ENCODE measurements around the gene RPAP3. TPM values are rescaled to one million over a fixed set of nuclear protein-coding genes. Genes with fewer than 3 reads are reported as not detected.

RPAP3 gene
- polyA plus RNA-seq, 1 donor from 2014 or later, result 39.7 TPM

DNA sequence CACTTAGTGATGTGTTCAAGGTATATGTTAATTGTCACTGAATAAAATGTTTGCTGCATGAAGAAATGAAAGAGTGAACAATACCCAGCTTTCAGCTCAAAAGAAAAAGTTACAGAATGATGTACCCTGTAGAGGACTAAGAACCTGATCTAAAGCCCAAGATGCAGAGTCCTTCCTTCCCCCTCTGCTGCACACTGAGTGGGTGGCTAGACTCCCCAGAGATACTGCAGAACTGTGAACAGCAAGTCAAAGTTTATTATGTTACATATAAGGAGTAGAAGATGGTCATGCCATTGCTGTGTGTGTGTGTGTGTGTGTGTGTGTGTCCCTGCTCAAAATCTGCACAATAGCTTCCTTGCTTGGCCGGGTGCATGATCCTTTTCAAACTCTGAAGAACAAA lies 83.9 kb downstream of the RPAP3 start (continued):
- TF ChIP-seq SMC3 (conservative IDR thresholded peaks at IDR 0.05; ENCODE audit: poor library complexity) (no peak), EZH2 (IDR thresholded peaks at IDR 0.05; ENCODE audit: borderline replicate concordance, insufficient read depth, low read length, poor library complexity, severe bottlenecking) (no peak), RAD21 (conservative IDR thresholded peaks at IDR 0.05) (no peak)

DNA sequence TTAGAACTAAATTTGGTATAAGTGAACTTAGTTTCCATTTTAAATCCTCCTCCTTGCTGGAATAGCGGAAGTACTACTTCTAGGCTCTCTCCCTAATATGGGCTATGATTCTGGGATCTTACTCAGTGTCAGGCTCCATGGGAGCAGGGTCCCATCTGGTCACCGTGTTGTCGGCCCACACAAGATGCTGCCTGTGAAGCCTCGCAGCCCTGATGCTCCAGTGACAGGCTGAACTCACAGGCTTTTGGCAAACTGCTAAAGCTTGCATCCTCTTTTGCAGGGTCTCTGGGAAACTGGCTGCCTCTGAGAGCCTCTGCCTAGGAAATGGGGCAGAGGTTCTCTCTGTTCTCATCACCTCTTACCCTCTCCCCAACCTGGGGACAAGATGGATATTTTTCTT lies 88.4 kb downstream of the RPAP3 start:
- H3K9ac ChIP-seq (ENCODE audit: low read length), result no peak overlapping the region
- no peaks in the 10 kb centered on the region for H4K20me1 ChIP-seq (ENCODE audit: insufficient read depth)
- no peaks in the 10 kb centered on the region for H3K79me2 ChIP-seq (replicated peaks; ENCODE audit: insufficient read depth, low read length)
- no peak overlapping the region for H3K27ac ChIP-seq (ENCODE audit: low read length)
- H3K4me2 ChIP-seq (ENCODE audit: low read length), result no peak overlapping the region
- no peak overlapping the region for H2AFZ ChIP-seq (ENCODE audit: low read depth, low read length)
- no peaks in the 10 kb centered on the region for H3K27me3 ChIP-seq (ENCODE audit: insufficient read depth, low read depth, low read length)
- no peaks in the 10 kb centered on the region for H3K9me2 ChIP-seq (ENCODE audit: insufficient read depth, low read length)
- no peaks in the 10 kb centered on the region for H3F3A ChIP-seq (ENCODE audit: insufficient read depth, low read length, poor library complexity, severe bottlenecking)
- TF ChIP-seq, protein P1, sequence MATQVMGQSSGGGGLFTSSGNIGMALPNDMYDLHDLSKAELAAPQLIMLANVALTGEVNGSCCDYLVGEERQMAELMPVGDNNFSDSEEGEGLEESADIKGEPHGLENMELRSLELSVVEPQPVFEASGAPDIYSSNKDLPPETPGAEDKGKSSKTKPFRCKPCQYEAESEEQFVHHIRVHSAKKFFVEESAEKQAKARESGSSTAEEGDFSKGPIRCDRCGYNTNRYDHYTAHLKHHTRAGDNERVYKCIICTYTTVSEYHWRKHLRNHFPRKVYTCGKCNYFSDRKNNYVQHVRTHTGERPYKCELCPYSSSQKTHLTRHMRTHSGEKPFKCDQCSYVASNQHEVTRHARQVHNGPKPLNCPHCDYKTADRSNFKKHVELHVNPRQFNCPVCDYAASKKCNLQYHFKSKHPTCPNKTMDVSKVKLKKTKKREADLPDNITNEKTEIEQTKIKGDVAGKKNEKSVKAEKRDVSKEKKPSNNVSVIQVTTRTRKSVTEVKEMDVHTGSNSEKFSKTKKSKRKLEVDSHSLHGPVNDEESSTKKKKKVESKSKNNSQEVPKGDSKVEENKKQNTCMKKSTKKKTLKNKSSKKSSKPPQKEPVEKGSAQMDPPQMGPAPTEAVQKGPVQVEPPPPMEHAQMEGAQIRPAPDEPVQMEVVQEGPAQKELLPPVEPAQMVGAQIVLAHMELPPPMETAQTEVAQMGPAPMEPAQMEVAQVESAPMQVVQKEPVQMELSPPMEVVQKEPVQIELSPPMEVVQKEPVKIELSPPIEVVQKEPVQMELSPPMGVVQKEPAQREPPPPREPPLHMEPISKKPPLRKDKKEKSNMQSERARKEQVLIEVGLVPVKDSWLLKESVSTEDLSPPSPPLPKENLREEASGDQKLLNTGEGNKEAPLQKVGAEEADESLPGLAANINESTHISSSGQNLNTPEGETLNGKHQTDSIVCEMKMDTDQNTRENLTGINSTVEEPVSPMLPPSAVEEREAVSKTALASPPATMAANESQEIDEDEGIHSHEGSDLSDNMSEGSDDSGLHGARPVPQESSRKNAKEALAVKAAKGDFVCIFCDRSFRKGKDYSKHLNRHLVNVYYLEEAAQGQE (IDR thresholded peaks at IDR 0.05; ENCODE audit: borderline replicate concordance), result no peak
- TF ChIP-seq TAF1 (IDR thresholded peaks at IDR 0.05; ENCODE audit: low read depth) (no peak), POLR2AphosphoS5 (IDR thresholded peaks at IDR 0.05) (no peak), EP300 (conservative IDR thresholded peaks at IDR 0.05; ENCODE audit: poor library complexity, severe bottlenecking) (no peak), SMC3 (conservative IDR thresholded peaks at IDR 0.05; ENCODE audit: poor library complexity) (no peak), MXI1 (conservative IDR thresholded peaks at IDR 0.05; ENCODE audit: poor library complexity, severe bottlenecking) (no peak), EZH2 (IDR thresholded peaks at IDR 0.05; ENCODE audit: borderline replicate concordance, insufficient read depth, low read length, poor library complexity, severe bottlenecking) (no peak), RAD21 (conservative IDR thresholded peaks at IDR 0.05) (no peak)
- TF ChIP-seq, protein P2, sequence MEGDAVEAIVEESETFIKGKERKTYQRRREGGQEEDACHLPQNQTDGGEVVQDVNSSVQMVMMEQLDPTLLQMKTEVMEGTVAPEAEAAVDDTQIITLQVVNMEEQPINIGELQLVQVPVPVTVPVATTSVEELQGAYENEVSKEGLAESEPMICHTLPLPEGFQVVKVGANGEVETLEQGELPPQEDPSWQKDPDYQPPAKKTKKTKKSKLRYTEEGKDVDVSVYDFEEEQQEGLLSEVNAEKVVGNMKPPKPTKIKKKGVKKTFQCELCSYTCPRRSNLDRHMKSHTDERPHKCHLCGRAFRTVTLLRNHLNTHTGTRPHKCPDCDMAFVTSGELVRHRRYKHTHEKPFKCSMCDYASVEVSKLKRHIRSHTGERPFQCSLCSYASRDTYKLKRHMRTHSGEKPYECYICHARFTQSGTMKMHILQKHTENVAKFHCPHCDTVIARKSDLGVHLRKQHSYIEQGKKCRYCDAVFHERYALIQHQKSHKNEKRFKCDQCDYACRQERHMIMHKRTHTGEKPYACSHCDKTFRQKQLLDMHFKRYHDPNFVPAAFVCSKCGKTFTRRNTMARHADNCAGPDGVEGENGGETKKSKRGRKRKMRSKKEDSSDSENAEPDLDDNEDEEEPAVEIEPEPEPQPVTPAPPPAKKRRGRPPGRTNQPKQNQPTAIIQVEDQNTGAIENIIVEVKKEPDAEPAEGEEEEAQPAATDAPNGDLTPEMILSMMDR (IDR thresholded peaks at IDR 0.05; ENCODE audit: poor library complexity, severe bottlenecking), result no peak
- peaks cover 13% of the 10 kb centered on the region for H3K9me3 ChIP-seq (ENCODE audit: low read length)
- H3K36me3 ChIP-seq (ENCODE audit: insufficient read depth, low read length), result no peaks in the 10 kb centered on the region
- no peak overlapping the region for H3K4me3 ChIP-seq (ENCODE audit: low read length)

DNA sequence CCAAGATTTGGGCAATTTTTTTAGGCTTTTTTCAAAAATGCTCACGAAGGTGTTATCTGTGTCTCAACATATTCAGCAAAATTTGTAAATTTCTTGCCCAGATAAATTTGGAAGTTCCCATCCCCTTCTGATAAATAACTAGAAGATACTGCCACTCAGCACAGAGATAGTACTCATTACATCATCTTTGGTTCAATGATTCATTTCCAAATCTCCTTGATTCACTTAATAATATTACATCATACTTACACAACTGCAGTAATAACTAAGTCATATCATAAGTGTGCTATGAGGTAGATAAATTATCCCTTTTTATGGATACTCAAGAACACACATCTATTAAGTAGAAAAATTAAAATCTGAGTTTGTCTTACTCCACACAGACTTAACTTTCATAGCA lies 89.4 kb downstream of the RPAP3 start:
- Histone ChIP-seq H2AFZ (ENCODE audit: low read depth, low read length) (no peak overlapping the region), H4K20me1 (ENCODE audit: insufficient read depth) (no peaks in the 10 kb centered on the region), H3F3A (ENCODE audit: insufficient read depth, low read length, poor library complexity, severe bottlenecking) (no peaks in the 10 kb centered on the region), H3K4me2 (ENCODE audit: low read length) (no peak overlapping the region), H3K27ac (ENCODE audit: low read length) (no peak overlapping the region), H3K4me3 (ENCODE audit: low read length) (no peak overlapping the region), H3K9me2 (ENCODE audit: insufficient read depth, low read length) (no peaks in the 10 kb centered on the region), H3K79me2 (replicated peaks; ENCODE audit: insufficient read depth, low read length) (no peaks in the 10 kb centered on the region), H3K36me3 (ENCODE audit: insufficient read depth, low read length) (no peaks in the 10 kb centered on the region), H3K9me3 (ENCODE audit: low read length) (peaks cover 13% of the 10 kb centered on the region), H3K27me3 (ENCODE audit: insufficient read depth, low read depth, low read length) (no peaks in the 10 kb centered on the region), H3K9ac (ENCODE audit: low read length) (no peak overlapping the region)
- TF ChIP-seq TAF1 (IDR thresholded peaks at IDR 0.05; ENCODE audit: low read depth) (no peak), RAD21 (conservative IDR thresholded peaks at IDR 0.05) (no peak), EP300 (conservative IDR thresholded peaks at IDR 0.05; ENCODE audit: poor library complexity, severe bottlenecking) (no peak), MXI1 (conservative IDR thresholded peaks at IDR 0.05; ENCODE audit: poor library complexity, severe bottlenecking) (no peak)
